Activated gamma-delta T cell (primary cell): ENCODE measurements around the gene PRSS53.

Source experiments
- DNase-seq: peaks from one replicate; lab custom pipeline; 2025; lab: John Stamatoyannopoulos, UW

Gene PRSS53

DNA sequence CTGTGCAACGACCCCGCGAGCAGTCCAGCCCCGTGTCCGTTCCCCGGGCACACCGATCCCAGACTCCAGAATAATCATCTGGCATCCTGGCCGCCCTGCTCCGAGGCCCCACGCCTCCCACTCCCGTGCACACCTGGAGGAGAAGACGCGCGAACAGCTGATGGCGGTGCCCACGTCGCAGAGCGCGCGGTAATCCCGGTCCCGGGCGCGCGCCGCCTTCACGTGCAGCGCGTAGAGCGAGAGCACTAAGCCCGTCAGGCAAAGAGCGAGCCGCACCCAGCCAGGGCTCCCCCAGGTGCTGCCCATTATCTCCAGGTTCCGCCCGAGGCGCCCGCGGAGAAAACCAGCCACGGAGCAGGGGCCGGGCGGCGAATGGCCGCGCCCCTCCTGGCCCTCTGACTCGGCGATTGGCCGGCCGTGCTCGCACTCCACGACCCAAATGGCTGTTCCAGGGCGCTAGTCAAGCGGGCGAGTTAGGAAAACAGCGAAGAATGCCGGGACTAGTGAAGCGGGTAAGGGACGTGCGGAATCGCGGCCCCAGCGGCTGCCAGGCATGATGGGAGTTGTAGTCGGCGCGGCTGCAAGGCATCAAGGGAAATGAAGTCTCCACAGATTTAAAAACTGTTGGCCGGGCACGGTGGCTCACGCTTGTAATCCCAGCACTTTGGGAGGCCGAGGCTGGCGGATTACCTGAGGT is 5.8 kb upstream of the PRSS53 start, which contains the start of gene VKORC1:
Gene VKORC1 (minus strand): TSS at position 374 of the 697 bp plus-strand sequence. CDS start 68 bp downstream, at position 306.
- DNase-seq, result peak; percentile 67

DNA sequence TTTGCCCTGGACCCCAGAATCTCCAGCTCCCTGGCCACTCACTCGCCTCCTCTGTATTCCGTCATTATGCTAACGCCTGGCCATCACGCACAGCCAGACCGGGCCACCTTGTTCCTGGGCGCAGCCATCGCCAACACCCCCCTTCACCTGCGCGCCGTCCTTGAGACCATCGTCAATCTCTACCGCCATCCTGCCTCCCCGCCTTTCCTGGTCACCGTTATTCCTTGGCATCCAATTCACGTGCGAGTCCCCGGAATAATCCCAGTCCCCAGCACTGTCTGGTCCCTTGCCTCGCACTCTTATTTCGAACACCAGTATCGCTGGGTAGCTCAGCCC is 5.3 kb upstream of the PRSS53 start:
- no peak for DNase-seq

DNA sequence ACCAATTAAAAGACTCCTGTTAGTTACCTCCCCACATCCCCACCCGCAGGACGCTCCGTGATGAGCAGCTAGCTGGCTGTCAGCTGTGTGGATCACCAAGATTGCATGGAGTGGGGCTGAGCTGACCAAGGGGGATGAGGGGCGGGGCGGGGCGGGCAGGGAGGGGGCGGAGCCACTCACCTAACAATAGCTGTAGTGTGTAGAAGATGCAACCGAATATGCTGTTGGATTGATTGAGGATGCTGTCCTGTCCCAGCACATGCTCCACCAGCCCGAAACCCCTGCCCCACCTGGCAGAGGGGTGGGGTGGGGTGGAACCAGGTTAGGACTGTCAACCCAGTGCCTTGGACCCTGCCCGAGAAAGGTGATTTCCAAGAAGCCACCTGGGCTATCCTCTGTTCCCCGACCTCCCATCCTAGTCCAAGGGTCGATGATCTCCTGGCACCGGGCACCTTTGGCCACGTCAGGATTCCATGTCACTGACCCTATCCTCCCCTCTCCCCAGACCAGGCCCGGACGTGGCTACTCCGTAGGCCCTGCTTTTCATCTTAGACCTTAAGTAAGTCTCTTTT is 4.5 kb upstream of the PRSS53 start:
- DNase-seq, result no peak

DNA sequence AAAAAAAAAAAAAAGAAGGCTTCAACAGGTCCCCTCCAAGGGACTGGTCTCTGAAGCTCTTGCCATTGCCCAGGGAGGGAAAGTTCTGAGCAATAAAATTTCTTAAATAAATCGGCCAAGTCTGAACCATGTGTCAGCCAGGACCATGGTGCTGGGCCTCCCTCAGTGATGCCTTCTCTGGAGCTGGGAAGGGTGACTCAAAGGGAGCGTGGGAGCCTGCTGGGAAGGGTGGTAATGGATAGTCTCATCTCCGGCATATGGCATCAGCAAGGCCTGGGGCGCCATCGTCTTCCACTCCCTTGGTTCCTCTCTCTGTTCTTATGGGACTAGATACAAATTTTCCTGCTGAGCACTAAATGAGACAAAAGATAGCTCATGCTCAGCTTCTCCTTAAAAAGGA is 3.6 kb upstream of the PRSS53 start:
- no peak for DNase-seq

DNA sequence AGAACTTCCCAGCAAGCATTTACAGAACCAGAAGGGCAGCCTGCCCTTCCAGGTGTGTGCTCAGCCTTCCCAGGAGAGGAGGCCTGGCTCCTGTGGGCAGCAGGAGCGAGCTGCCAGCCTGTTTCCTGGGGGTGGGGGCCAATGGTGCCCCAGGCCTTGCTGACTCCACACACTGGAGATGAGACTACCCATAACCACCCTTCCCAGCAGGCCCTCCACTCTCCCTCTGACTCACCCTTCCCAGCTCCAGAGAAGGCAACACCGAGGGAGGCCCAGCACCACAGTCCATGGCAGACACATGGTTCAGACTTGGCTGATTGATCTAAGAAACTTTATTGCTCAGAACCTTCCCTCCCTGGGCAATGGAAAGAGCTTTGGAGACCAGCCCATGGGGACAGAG is 1.8 kb upstream of the PRSS53 start:
- no peak for DNase-seq

DNA sequence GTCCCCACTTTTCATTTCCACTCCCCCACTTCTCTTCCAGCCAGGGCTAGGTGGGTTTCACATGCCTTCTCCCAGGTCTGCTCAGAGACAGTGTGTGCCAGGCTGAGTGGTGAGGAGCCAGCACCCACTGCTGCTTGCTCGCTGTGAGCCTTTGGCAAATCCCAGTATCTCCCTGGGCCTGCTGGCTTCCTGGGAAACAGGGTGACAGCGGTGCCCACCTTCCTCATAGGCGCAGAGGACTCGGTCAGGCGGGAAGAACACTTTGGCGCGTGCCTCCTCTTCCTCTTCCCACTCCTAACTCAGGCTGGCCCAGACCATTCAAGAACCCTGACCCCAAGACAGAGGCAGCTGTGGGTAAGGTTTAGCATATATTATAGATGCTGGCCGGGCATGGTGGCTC is 456 bp upstream of the PRSS53 start:
- DNase-seq, result no peak

DNA sequence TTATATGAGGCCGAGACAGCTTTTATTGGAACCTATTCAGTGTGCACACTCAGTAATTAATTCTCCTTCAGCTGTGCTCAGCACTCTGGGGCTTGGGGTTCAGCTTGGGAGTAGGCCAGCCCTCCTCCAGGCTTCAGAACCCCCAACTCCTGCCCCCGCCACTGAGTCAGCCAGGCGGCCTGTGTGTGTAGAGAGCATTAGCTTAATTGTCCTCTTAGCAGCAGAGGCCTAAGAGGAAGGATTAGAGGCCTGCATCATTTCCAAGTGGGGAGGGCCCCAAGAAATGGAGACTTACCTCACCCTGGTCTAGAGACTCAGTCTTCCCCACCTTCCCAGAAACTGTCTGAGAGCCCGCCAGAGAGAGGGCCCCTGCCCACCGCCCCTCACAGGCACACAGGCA is 772 bp downstream of the PRSS53 start:
- DNase-seq, result no peak

DNA sequence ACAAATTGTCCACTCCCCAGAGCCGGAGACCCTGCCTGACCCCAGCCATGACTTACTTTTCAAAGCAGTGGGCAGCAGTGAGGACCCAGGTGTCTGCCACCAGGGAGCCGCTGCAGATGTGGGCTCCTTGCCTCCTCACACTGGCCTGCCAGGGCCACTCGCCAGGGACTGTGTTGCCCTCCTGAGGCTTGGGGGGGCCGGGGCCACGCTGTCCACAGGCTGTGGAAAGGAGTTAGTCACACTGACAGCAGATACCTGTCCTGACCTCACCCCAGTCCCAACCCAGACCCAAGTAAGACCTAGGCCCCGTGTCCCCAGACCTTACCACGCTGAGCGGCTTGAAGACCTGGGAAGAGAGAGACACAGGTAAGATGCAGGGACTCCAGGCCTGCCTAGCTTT is 1.3 kb downstream of the PRSS53 start:
- DNase-seq, result no peak

- no peak for DNase-seq
These were observed 2.2 kb downstream of the PRSS53 start for GRCh38 chr16:31086629-31086906.

DNA sequence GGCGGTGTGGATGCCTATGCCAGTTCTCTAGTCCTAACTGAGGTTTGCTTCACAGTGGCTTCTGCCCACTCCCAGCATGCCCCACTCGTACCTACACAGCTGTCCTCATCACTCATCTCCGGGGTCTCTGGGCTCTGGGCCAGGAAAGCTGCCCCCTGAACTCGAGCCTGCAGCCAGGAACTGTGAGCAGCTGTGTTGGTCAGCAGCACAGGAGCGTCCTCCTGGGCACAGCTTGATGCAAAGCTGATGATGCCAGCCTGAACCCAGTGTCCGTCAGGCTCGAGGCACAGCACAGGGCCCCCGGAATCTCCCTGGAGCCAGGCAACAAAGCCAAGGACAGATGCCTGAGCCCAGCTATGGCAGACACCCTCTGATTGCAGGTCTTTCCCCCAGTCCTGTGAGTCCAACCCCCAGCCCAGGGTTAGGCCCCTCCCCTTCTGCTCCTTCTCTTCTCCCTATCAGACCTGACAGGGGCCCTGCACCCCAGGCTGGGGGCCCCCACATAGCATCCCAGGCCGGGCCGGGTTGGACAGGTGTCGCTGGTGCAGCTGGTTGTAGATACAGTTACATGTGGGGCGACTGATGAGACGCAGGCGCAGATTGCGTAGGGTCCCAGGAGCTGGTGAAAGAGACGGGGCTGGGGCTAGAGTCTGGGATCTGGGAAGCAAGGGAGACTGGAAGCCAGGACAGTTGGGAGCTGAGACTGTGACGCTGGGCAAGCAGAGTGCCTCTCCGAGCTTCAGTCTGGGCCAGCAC is 2.7 kb downstream of the PRSS53 start:
- DNase-seq, result no peak

DNA sequence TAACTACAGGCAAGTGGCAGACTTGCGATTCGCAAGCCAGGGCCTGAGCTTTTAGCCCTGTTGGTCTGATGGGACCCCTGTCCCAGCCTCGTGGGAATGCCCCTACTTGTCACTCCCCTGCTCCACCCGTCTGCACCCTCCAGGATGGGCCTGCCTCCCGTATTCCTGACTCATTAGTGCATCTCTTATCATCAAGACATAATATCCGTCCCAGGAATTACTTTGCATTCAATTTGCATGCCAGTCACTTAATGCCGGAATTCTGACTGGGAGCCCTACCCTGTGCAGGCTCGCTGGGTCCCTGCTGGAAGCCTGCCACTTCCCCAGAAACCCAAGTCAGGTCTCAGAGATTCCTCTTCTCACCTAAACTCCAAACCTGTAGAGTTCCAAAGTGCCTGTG is 3.3 kb downstream of the PRSS53 start:
- no peak for DNase-seq

DNA sequence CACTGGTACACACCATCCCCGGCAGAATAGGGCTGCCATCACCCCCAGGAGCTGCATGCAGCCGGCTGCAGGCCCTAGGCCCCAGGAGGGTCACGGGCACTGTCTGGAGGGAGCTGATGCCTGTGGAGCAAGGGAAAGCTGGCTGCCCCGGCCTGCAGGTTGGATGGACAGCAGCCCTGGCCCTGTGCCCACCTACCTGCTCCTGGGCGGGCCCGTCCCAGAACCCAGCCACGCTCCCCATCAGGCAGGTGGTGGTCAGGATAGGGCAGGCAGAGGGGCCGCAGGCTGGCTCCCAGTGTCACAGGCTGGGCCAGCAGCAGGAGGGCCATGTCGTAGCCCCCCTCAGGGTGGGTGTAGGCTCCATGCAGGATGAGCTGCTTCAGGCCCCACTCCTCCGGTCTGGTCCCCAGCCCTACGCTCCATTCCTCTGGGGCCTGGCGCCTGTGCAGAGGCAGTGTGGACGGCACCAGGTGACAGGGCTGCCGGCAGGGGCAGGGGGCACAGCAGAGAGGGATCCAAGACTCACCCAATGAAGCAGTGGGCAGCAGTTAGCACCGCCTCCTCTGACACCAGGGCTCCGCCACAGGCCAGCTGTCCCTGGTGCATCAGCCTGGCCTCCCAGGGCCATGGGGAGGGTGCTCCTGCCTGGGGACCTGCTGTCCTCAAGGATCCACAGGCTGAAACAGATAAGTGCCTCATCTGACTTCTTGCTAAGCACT is 4.0 kb downstream of the PRSS53 start:
- no peak for DNase-seq

DNA sequence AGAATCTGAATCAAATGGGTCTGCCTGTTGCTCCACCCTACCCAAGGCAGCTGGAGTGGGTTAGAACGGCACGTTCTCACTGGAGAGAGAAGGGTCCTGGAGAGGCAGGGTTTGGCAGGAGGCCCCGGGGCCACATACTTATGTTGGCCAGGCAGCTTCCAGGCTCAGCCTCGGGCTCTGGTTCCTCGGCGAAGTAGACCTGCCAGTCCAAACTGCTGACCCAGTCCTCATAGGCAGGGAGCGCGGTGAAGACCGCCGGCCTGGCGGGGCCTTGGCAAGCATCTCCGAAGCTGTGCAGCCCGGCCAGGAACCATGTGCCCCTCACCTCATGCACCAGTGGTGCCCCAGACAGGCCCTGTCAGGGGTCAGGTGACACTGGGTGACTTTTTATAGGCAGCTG is 4.8 kb downstream of the PRSS53 start:
- DNase-seq, result no peak

DNA sequence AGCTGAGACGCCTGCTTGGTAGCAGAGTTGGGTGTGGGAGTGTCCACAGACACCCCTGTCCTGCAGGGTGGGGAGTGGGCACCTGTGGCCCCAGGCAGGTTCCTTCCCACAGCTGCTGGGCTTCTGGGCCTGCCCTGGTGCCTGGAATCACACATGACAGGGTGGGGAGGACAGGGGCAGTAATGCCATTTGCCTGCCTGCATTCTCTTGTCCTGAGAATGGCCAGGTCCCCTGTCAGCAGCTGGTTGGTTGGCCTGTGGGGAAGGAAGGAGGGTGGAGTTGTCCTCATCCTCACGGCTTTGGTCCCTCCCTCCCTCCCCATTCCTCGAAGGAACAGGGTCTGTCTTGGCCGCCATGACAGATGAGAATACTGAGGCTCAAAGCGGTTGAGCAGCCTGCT is 5.2 kb downstream of the PRSS53 start:
- no peak for DNase-seq

DNA sequence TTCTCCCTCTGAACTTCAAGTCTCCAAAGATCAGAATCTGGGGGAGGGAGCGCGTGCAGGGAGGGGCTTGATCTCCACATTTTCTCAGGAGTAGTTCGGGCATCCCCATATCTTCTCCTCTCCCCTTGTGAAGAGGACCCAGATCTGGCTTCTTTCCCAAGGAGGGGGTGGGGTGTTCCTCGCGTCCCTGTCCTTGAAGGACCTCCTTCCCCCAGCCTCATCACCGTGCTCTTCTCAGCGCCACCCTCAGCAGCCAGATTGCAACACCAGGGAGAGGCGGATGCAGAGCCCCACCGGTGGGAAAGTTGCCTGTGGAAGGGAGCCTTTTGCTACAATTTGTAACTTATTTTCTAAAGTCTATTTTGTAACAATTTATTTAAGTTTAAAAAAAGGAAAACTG is 5.7 kb downstream of the PRSS53 start:
- no peak for DNase-seq

- no peak for DNase-seq
These were observed 6.2 kb downstream of the PRSS53 start for GRCh38 chr16:31082368-31083045.

GRCh38 chr16:31081428-31082351 is 7.1 kb downstream of the PRSS53 start:
- DNase-seq, result no peak

- no peak for DNase-seq
These were observed 7.9 kb downstream of the PRSS53 start for GRCh38 chr16:31080756-31081419.

- no peak for DNase-seq
These were observed 8.6 kb downstream of the PRSS53 start for GRCh38 chr16:31080035-31080629.

DNA sequence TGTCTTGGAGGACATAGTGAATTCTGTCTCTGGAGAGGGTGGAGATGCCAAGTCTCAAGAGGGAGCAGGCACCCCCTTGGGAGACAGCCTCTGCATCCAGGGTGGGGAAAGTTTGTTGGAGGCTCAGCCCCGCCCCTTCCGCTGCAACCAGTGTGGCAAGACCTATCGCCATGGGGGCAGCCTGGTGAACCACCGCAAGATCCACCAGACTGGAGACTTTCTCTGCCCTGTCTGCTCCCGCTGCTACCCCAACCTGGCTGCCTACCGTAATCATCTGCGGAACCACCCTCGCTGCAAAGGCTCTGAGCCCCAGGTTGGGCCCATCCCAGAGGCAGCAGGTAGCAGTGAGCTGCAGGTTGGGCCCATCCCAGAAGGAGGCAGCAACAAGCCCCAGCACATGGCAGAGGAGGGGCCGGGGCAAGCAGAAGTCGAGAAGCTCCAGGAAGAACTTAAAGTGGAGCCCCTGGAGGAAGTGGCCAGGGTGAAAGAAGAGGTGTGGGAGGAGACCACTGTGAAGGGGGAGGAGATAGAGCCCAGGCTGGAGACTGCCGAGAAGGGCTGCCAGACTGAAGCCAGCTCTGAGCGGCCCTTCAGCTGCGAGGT is 9.3 kb downstream of the PRSS53 start:
- no peak for DNase-seq
